Ovary (tissue), 3 donors: Measurements from ENCODE around the gene PLCB1.

Source experiments
- CTCF ChIP-seq, 3 donors: fragments of 450-650 bp in 2 of 3; fragments of 200-600 bp in 1 of 3; IDR thresholded peaks; one replicate each; pipeline versions ENCODE4 v1.5.1 to v1.8.0; 2016 to 2022; ENCODE audit warnings: antibody characterized with exemption in 3 of 3, mild to moderate bottlenecking in 1 of 3
- EP300 ChIP-seq: sonication (generic); formaldehyde crosslinking; IDR thresholded peaks from one replicate; pipeline ENCODE4 v1.6.1; 2017; ENCODE audit warnings: antibody characterized with exemption
- POLR2A ChIP-seq: fragments of 450-650 bp; IDR thresholded peaks from one replicate; pipeline ENCODE4 v1.6.1; 2017; ENCODE audit warnings: antibody characterized with exemption, mild to moderate bottlenecking, moderate library complexity
- donor health status: DM: no; HTN: no; CAD: no.

GRCh38 chr20:8246716-8247115, 114.7 kb downstream of the PLCB1 start:
- TF ChIP-seq CTCF (IDR thresholded peaks at IDR 0.05), result no peak
- TF ChIP-seq POLR2A, result no peak
- TF ChIP-seq EP300, result no peak
